Measurements from ENCODE around the gene CD300H. TPM values are rescaled to one million over a fixed set of nuclear protein-coding genes. Genes with fewer than 3 reads are reported as not detected.

Gene CD300H
- polyA plus RNA-seq, 1 experiment, result not detected

GRCh38 chr17:74591503-74591902, 24.2 kb upstream of the CD300H start:
- POLR2A ChIA-PET, result no interaction called here
- CTCF ChIA-PET, result no interaction called here
- Histone ChIP-seq H3K9me3 (ENCODE audit: control insufficient read depth, insufficient read depth, low read length) (no peaks in the 10 kb centered on the region), H3K27me3 (ENCODE audit: control insufficient read depth, insufficient read depth, low read length) (no peaks in the 10 kb centered on the region), H3K4me3 (ENCODE audit: low read depth, low read length) (no peak overlapping the region), H3K27ac (ENCODE audit: low read depth, low read length) (no peak overlapping the region)
- no peak for TF ChIP-seq CTCF (IDR thresholded peaks at IDR 0.05; ENCODE audit: low read depth, low read length)
- DNase-seq (ENCODE audit: low read depth, low spot score), result no peak

GRCh38 chr17:74585711-74586110, 18.4 kb upstream of the CD300H start:
- POLR2A ChIA-PET, result no interaction called here

GRCh38 chr17:74584292-74585060, 17.2 kb upstream of the CD300H start:
- ChIA-PET POLR2A (no interaction called here), CTCF (no interaction called here)
- no peak overlapping the region for H3K4me3 ChIP-seq (ENCODE audit: low read depth, low read length)
- H3K27me3 ChIP-seq (ENCODE audit: control insufficient read depth, insufficient read depth, low read length), result no peaks in the 10 kb centered on the region
- no peak for DNase-seq (ENCODE audit: low read depth, low spot score)
- H3K27ac ChIP-seq (ENCODE audit: low read depth, low read length), result no peak overlapping the region
- peaks cover 22% of the 10 kb centered on the region for H3K9me3 ChIP-seq (ENCODE audit: control insufficient read depth, insufficient read depth, low read length)
- TF ChIP-seq CTCF (IDR thresholded peaks at IDR 0.05; ENCODE audit: low read depth, low read length), result no peak

More at GRCh38 chr17:74585711-74586110, 18.4 kb upstream of the CD300H start:
- TF ChIP-seq CTCF (IDR thresholded peaks at IDR 0.05; ENCODE audit: low read depth, low read length), result no peak
- Histone ChIP-seq H3K4me3 (ENCODE audit: low read depth, low read length) (no peak overlapping the region), H3K9me3 (ENCODE audit: control insufficient read depth, insufficient read depth, low read length) (peaks cover 15% of the 10 kb centered on the region), H3K27ac (ENCODE audit: low read depth, low read length) (no peak overlapping the region), H3K27me3 (ENCODE audit: control insufficient read depth, insufficient read depth, low read length) (no peaks in the 10 kb centered on the region)
- CTCF ChIA-PET, result no interaction called here
- DNase-seq (ENCODE audit: low read depth, low spot score), result no peak

- Histone ChIP-seq H3K27ac (ENCODE audit: low read depth, low read length) (no peak overlapping the region), H3K27me3 (ENCODE audit: control insufficient read depth, insufficient read depth, low read length) (no peaks in the 10 kb centered on the region), H3K9me3 (ENCODE audit: control insufficient read depth, insufficient read depth, low read length) (peaks cover 27% of the 10 kb centered on the region), H3K4me3 (ENCODE audit: low read depth, low read length) (no peak overlapping the region)
- no peak for TF ChIP-seq CTCF (IDR thresholded peaks at IDR 0.05; ENCODE audit: low read depth, low read length)
- ChIA-PET POLR2A (no interaction called here), CTCF (no interaction called here)
- DNase-seq (ENCODE audit: low read depth, low spot score), result no peak
These were observed 15.3 kb upstream of the CD300H start for GRCh38 chr17:74582633-74583032.

GRCh38 chr17:74579900-74580299, 12.6 kb upstream of the CD300H start:
- CTCF ChIA-PET, result no interaction called here
- Histone ChIP-seq H3K9me3 (ENCODE audit: control insufficient read depth, insufficient read depth, low read length) (peaks cover 27% of the 10 kb centered on the region), H3K4me3 (ENCODE audit: low read depth, low read length) (no peak overlapping the region), H3K27ac (ENCODE audit: low read depth, low read length) (no peak overlapping the region), H3K27me3 (ENCODE audit: control insufficient read depth, insufficient read depth, low read length) (no peaks in the 10 kb centered on the region)
- TF ChIP-seq CTCF (IDR thresholded peaks at IDR 0.05; ENCODE audit: low read depth, low read length), result no peak
- POLR2A ChIA-PET, result no interaction called here
- DNase-seq (ENCODE audit: low read depth, low spot score), result no peak
